Right kidney (tissue), 1 donor: ENCODE data around the gene SLC2A9.

Source experiments
- DNase-seq: peaks from one replicate; pipeline ENCODE4 v3.0.0-alpha.2; 2016

Gene SLC2A9

GRCh38 chr4:10045481-10045880 is 24.2 kb upstream of the SLC2A9 start:
- no peak for DNase-seq

GRCh38 chr4:10041036-10041435 is 19.7 kb upstream of the SLC2A9 start:
- no peak for DNase-seq

- DNase-seq = no peak
Measured at GRCh38 chr4:10040049-10040892, 19.0 kb upstream of the SLC2A9 start.

GRCh38 chr4:10036807-10037342 is 15.6 kb upstream of the SLC2A9 start:
- no peak for DNase-seq

GRCh38 chr4:10035130-10035529 is 13.8 kb upstream of the SLC2A9 start:
- DNase-seq = no peak

GRCh38 chr4:10034612-10035104 is 13.4 kb upstream of the SLC2A9 start:
- no peak for DNase-seq

- DNase-seq = no peak
Measured at GRCh38 chr4:10034136-10034535, 12.8 kb upstream of the SLC2A9 start.

GRCh38 chr4:10033191-10033881 is 12.0 kb upstream of the SLC2A9 start:
- DNase-seq = no peak

- DNase-seq = no peak
Measured at GRCh38 chr4:10032625-10033024, 11.3 kb upstream of the SLC2A9 start.

- no peak for DNase-seq
Measured at GRCh38 chr4:10031668-10032590, 10.6 kb upstream of the SLC2A9 start.

- DNase-seq = no peak
Measured at GRCh38 chr4:10030972-10031667, 9.8 kb upstream of the SLC2A9 start.

GRCh38 chr4:10029403-10029802 is 8.1 kb upstream of the SLC2A9 start:
- DNase-seq = no peak

GRCh38 chr4:10028910-10029309 is 7.6 kb upstream of the SLC2A9 start:
- DNase-seq = no peak

GRCh38 chr4:10026485-10026884 is 5.2 kb upstream of the SLC2A9 start:
- no peak for DNase-seq

GRCh38 chr4:10025230-10025806 is 4.0 kb upstream of the SLC2A9 start:
- no peak for DNase-seq

GRCh38 chr4:10024303-10024702 is 3.0 kb upstream of the SLC2A9 start:
- no peak for DNase-seq

GRCh38 chr4:10023806-10024205 is 2.5 kb upstream of the SLC2A9 start:
- no peak for DNase-seq

GRCh38 chr4:10023050-10023419 is 1.7 kb upstream of the SLC2A9 start:
- DNase-seq = no peak

- no peak for DNase-seq
Measured at GRCh38 chr4:10022346-10023049, 1.2 kb upstream of the SLC2A9 start.

GRCh38 chr4:10021653-10022023 is 341 bp upstream of the SLC2A9 start:
- DNase-seq = no peak

- no peak for DNase-seq
Measured at GRCh38 chr4:10020106-10020505, 1.2 kb downstream of the SLC2A9 start.
